ENCODE results near the gene WDR37. TPM values are rescaled to one million over a fixed set of nuclear protein-coding genes. Genes with fewer than 3 reads are reported as not detected.

WDR37 gene
- total and polyA plus RNA-seq, 4 donors, result 3.9 to 25.9 (median 14.4) TPM

GRCh38 chr10:1134156-1134555 is 78.0 kb downstream of the WDR37 start:
- Histone ChIP-seq H3K27me3 (ENCODE audit: control insufficient read depth in 1 of 2, insufficient read depth in 2 of 2, low read length in 1 of 2) (no peaks in the 10 kb centered on the region), H3K9me3 (ENCODE audit: control insufficient read depth, low read length) (peaks cover 6% of the 10 kb centered on the region), H3K36me3 (ENCODE audit: control insufficient read depth in 1 of 2, insufficient read depth in 2 of 2, low read length in 1 of 2) (peaks cover 0 to 10% of the 10 kb centered on the region in 2 donors), H3K4me3 (ENCODE audit: low read length in 2 of 2) (no peak overlapping the region), H3K4me1 (ENCODE audit: control insufficient read depth in 1 of 2, insufficient read depth in 2 of 2, low read length in 2 of 2) (no peaks in the 10 kb centered on the region), H3K27ac (ENCODE audit: low read depth in 1 of 2, low read length in 2 of 2) (no peak overlapping the region)
- DNase-seq (no peak), ATAC-seq (ENCODE audit: low FRiP score) (no peak)
- intact Hi-C loops (cut with DNase I), result no loop called here
- 58 to 62% methylated on average over 2 of the region's 2 CpGs for WGBS, 2 donors

GRCh38 chr10:1136268-1136667 is 80.1 kb downstream of the WDR37 start:
- Histone ChIP-seq H3K4me1 (ENCODE audit: control insufficient read depth in 1 of 2, insufficient read depth in 2 of 2, low read length in 2 of 2) (no peaks in the 10 kb centered on the region), H3K36me3 (ENCODE audit: control insufficient read depth in 1 of 2, insufficient read depth in 2 of 2, low read length in 1 of 2) (peaks cover 0 to 7% of the 10 kb centered on the region in 2 donors), H3K27me3 (ENCODE audit: control insufficient read depth in 1 of 2, insufficient read depth in 2 of 2, low read length in 1 of 2) (no peaks in the 10 kb centered on the region), H3K27ac (ENCODE audit: low read depth in 1 of 2, low read length in 2 of 2) (no peak overlapping the region), H3K9me3 (ENCODE audit: control insufficient read depth, low read length) (peaks cover 6% of the 10 kb centered on the region), H3K4me3 (ENCODE audit: low read length in 2 of 2) (no peak overlapping the region)
- DNase-seq (no peak), ATAC-seq (ENCODE audit: low FRiP score) (no peak)
- intact Hi-C loops (cut with DNase I), result no loop called here

- no peaks in the 10 kb centered on the region for H3K27me3 ChIP-seq (ENCODE audit: control insufficient read depth in 1 of 2, insufficient read depth in 2 of 2, low read length in 1 of 2)
- DNase-seq, result no peak
- 65 to 69% methylated on average over 10 of the region's 10 CpGs for WGBS, 2 donors
- intact Hi-C loops (cut with DNase I), result no loop called here
- no peak overlapping the region for H3K27ac ChIP-seq (ENCODE audit: low read depth in 1 of 2, low read length in 2 of 2)
- H3K9me3 ChIP-seq (ENCODE audit: control insufficient read depth, low read length), result peaks cover 6% of the 10 kb centered on the region
- no peak for ATAC-seq (ENCODE audit: low FRiP score)
- no peak overlapping the region for H3K4me3 ChIP-seq (ENCODE audit: low read length in 2 of 2)
- peaks cover 0 to under 1% of the 10 kb centered on the region in 2 donors for H3K36me3 ChIP-seq (ENCODE audit: control insufficient read depth in 1 of 2, insufficient read depth in 2 of 2, low read length in 1 of 2)
- H3K4me1 ChIP-seq (ENCODE audit: control insufficient read depth in 1 of 2, insufficient read depth in 2 of 2, low read length in 2 of 2), result no peaks in the 10 kb centered on the region
Observed at GRCh38 chr10:1137499-1138163, 81.4 kb downstream of the WDR37 start.

- Histone ChIP-seq H3K27me3 (ENCODE audit: control insufficient read depth in 1 of 2, insufficient read depth in 2 of 2, low read length in 1 of 2) (no peaks in the 10 kb centered on the region), H3K27ac (ENCODE audit: low read depth in 1 of 2, low read length in 2 of 2) (no peak overlapping the region), H3K4me1 (ENCODE audit: control insufficient read depth in 1 of 2, insufficient read depth in 2 of 2, low read length in 2 of 2) (no peaks in the 10 kb centered on the region), H3K9me3 (ENCODE audit: control insufficient read depth, low read length) (peaks cover 6% of the 10 kb centered on the region), H3K4me3 (ENCODE audit: low read length in 2 of 2) (no peak overlapping the region), H3K36me3 (ENCODE audit: control insufficient read depth in 1 of 2, insufficient read depth in 2 of 2, low read length in 1 of 2) (no peaks in the 10 kb centered on the region)
- DNase-seq, result no peak
- intact Hi-C loops (cut with DNase I), result no loop called here
- 86 to 87% methylated on average over 1 of the region's 1 CpG for WGBS, 2 donors
- ATAC-seq (ENCODE audit: low FRiP score), result no peak
Observed at GRCh38 chr10:1138529-1138928, 82.3 kb downstream of the WDR37 start.

- intact Hi-C loops (cut with DNase I), result no loop called here
- peaks cover 6% of the 10 kb centered on the region for H3K9me3 ChIP-seq (ENCODE audit: control insufficient read depth, low read length)
- no peak overlapping the region for H3K4me3 ChIP-seq (ENCODE audit: low read length in 2 of 2)
- H3K36me3 ChIP-seq (ENCODE audit: control insufficient read depth in 1 of 2, insufficient read depth in 2 of 2, low read length in 1 of 2), result no peaks in the 10 kb centered on the region
- WGBS, 2 donors, result 47 to 57% methylated on average over 7 of the region's 7 CpGs
- DNase-seq (no peak), ATAC-seq (ENCODE audit: low FRiP score) (no peak)
- no peaks in the 10 kb centered on the region for H3K27me3 ChIP-seq (ENCODE audit: control insufficient read depth in 1 of 2, insufficient read depth in 2 of 2, low read length in 1 of 2)
- H3K4me1 ChIP-seq (ENCODE audit: control insufficient read depth in 1 of 2, insufficient read depth in 2 of 2, low read length in 2 of 2), result no peaks in the 10 kb centered on the region
- H3K27ac ChIP-seq (ENCODE audit: low read depth in 1 of 2, low read length in 2 of 2), result no peak overlapping the region
Observed at GRCh38 chr10:1141261-1141660, 85.1 kb downstream of the WDR37 start.

- ATAC-seq (ENCODE audit: low FRiP score), result no peak
Observed at GRCh38 chr10:1141701-1142100, 85.5 kb downstream of the WDR37 start.

GRCh38 chr10:1142596-1142995 is 86.4 kb downstream of the WDR37 start:
- ATAC-seq (ENCODE audit: low FRiP score) (no peak), DNase-seq (no peak)
- Histone ChIP-seq H3K9me3 (ENCODE audit: control insufficient read depth, low read length) (peaks cover 4% of the 10 kb centered on the region), H3K4me3 (ENCODE audit: low read length in 2 of 2) (no peak overlapping the region), H3K27me3 (ENCODE audit: control insufficient read depth in 1 of 2, insufficient read depth in 2 of 2, low read length in 1 of 2) (no peaks in the 10 kb centered on the region), H3K27ac (ENCODE audit: low read depth in 1 of 2, low read length in 2 of 2) (no peak overlapping the region), H3K4me1 (ENCODE audit: control insufficient read depth in 1 of 2, insufficient read depth in 2 of 2, low read length in 2 of 2) (no peaks in the 10 kb centered on the region), H3K36me3 (ENCODE audit: control insufficient read depth in 1 of 2, insufficient read depth in 2 of 2, low read length in 1 of 2) (no peaks in the 10 kb centered on the region)
- intact Hi-C loops (cut with DNase I), result no loop called here
- WGBS, 2 donors, result 57 to 64% methylated on average over 3 of the region's 3 CpGs

More at GRCh38 chr10:1141701-1142100, 85.5 kb downstream of the WDR37 start:
- WGBS, 2 donors, result 93% methylated on average over 11 of the region's 11 CpGs
- no peak overlapping the region for H3K27ac ChIP-seq (ENCODE audit: low read depth in 1 of 2, low read length in 2 of 2)
- H3K27me3 ChIP-seq (ENCODE audit: control insufficient read depth in 1 of 2, insufficient read depth in 2 of 2, low read length in 1 of 2), result no peaks in the 10 kb centered on the region
- H3K4me1 ChIP-seq (ENCODE audit: control insufficient read depth in 1 of 2, insufficient read depth in 2 of 2, low read length in 2 of 2), result no peaks in the 10 kb centered on the region
- intact Hi-C loops (cut with DNase I), result no loop called here
- no peaks in the 10 kb centered on the region for H3K36me3 ChIP-seq (ENCODE audit: control insufficient read depth in 1 of 2, insufficient read depth in 2 of 2, low read length in 1 of 2)
- no peak overlapping the region for H3K4me3 ChIP-seq (ENCODE audit: low read length in 2 of 2)
- peaks cover 6% of the 10 kb centered on the region for H3K9me3 ChIP-seq (ENCODE audit: control insufficient read depth, low read length)
- no peak for DNase-seq

- no peaks in the 10 kb centered on the region for H3K4me1 ChIP-seq (ENCODE audit: control insufficient read depth in 1 of 2, insufficient read depth in 2 of 2, low read length in 2 of 2)
- DNase-seq (no peak), ATAC-seq (ENCODE audit: low FRiP score) (no peak)
- H3K9me3 ChIP-seq (ENCODE audit: control insufficient read depth, low read length), result no peaks in the 10 kb centered on the region
- no peak overlapping the region for H3K4me3 ChIP-seq (ENCODE audit: low read length in 2 of 2)
- WGBS, 2 donors, result 63 to 70% methylated on average over 5 of the region's 5 CpGs
- H3K36me3 ChIP-seq (ENCODE audit: control insufficient read depth in 1 of 2, insufficient read depth in 2 of 2, low read length in 1 of 2), result no peaks in the 10 kb centered on the region
- no peak overlapping the region for H3K27ac ChIP-seq (ENCODE audit: low read depth in 1 of 2, low read length in 2 of 2)
- intact Hi-C loops (cut with DNase I), result no loop called here
- H3K27me3 ChIP-seq (ENCODE audit: control insufficient read depth in 1 of 2, insufficient read depth in 2 of 2, low read length in 1 of 2), result no peaks in the 10 kb centered on the region
Observed at GRCh38 chr10:1147810-1148209, 91.6 kb downstream of the WDR37 start.

- 85 to 91% methylated on average over 17 of the region's 17 CpGs for WGBS, 2 donors
- no peaks in the 10 kb centered on the region for H3K27me3 ChIP-seq (ENCODE audit: control insufficient read depth in 1 of 2, insufficient read depth in 2 of 2, low read length in 1 of 2)
- H3K9me3 ChIP-seq (ENCODE audit: control insufficient read depth, low read length), result no peaks in the 10 kb centered on the region
- H3K4me3 ChIP-seq (ENCODE audit: low read length in 2 of 2), result no peak overlapping the region
- intact Hi-C loops (cut with DNase I), result no loop called here
- no peaks in the 10 kb centered on the region for H3K4me1 ChIP-seq (ENCODE audit: control insufficient read depth in 1 of 2, insufficient read depth in 2 of 2, low read length in 2 of 2)
- DNase-seq (no peak), ATAC-seq (ENCODE audit: low FRiP score) (no peak)
- H3K27ac ChIP-seq (ENCODE audit: low read depth in 1 of 2, low read length in 2 of 2), result no peak overlapping the region
- no peaks in the 10 kb centered on the region for H3K36me3 ChIP-seq (ENCODE audit: control insufficient read depth in 1 of 2, insufficient read depth in 2 of 2, low read length in 1 of 2)
Observed at GRCh38 chr10:1148855-1149605, 92.8 kb downstream of the WDR37 start.
